HTERT RPE-1 (cell line): ENCODE data around the gene FAM171A2.

Experiments used
- in situ Hi-C: fragments of 300-500 bp; cut with MboI; formaldehyde crosslinking; loops from 4 replicates; pipeline ENCODE4 v1.14.3; 2020; ENCODE audit warnings: low sequenced_read_pairs

The FAM171A2 gene

DNA sequence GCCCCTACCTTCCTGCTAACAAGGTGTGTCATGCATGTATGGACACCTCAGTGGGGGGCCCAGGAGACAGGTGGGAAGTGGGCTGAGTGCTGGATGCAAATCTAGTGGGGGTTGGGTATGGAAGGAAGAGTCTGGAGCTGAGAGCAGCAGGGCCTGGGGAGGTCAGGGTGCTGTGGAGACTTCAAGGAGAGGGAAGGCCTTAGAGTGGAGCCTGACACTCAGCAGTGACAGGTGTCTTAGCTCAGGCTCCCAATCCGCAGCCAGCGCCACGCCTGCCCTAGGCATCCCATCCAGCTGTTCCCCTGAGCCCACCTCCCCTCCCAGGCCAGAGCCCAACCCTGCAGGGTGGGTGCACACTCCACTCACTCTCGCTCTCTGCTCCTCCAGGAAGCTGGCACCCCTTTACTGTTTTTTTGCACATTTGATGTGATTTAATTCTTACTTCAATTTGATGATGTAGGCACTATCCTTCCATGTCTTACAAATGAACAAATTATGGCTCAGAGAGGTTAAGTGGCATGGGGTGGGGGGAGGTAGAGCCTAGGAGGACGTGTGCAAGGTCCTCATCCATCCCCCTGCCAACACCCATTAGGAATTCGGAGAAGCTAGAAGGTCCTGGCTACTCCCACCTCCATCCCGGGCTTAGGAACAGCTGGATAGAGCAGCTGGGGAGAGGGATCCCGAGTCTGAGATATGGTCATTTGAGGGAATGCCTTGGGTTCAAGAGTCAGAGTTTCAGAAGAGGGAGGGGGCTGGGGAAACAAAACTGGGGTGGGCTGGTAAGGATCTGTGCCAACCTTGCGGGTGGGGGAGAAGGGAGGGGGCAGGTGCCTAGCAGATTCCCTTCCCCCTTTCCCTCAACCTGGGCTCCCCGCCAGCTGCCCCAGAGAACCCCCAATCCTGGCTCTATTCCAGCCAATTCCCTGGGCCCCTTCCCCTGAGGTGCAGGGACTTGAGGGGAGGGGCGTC, 2.1 kb downstream of the FAM171A2 start:
- in situ Hi-C loops = no loop called here

DNA sequence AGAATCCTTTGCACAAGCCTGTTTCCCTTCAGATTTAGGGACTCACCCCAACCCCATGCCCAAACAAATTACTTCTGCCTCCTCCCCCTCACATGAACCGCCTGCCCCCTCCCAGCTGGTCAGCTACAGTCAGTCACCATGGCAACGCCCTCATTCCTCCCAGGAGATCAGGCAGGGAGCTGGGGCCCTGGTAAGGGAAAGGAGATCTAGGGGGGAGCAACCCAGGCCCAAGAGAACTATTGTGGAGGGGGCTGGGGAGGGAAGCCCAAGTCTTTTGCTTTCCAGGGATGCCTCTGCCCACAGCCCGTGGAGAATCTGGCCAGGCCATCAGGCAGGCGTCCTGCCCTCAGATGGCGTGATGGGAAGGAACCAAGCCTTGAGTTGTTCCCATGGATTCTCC, 2.8 kb downstream of the FAM171A2 start:
- in situ Hi-C loops = no loop called here

DNA sequence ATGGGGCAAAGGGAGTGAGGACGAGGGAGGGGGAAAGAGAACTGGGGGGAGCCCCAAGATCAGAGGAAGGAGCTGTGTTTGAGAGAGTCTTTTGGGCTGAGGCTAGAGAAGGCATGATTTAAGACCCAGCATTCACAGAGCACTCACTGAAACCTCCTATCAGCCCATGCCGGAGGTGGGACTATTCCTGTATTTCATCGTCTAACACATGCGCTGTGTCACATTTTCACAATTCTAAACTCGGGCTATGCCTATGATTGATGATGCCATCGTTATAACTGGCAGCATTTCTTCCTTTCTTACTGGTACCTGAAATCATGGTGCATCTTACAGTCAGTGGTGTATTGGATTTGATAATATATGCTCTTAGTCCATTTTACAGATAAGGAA, 3.5 kb downstream of the FAM171A2 start:
- in situ Hi-C loops = no loop called here

DNA sequence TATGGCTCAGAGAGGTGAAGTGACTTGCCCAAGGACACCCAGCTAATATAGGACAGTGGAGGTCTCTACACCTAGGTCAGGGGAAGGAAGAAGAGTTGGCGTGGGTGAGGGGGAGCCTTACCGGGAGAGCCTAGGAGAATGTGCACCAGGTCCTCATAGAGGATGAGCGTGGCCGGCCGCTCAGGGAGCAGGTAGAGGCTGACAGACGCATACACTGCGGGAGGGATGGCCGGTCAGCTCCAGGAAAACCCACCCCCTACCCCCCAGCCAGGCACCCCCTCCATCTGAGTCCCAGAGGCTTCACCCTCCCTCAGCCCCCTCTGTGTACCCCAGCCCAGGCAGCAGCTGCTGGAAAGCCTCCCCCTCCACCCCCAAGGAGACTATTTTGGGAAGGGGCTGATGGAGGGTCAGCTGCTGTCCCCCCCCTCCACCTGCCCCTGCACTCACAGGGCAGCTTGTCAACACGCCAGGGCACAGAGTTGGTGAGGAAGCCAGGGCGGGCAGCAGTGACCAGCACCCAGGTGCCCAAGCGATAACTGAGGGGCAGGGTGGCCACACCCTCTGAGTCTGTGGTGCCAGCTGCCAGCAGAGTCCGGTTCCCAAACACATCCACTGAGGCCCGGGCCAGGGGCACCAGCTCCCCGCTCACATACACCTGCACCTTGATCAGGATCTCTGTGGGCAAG, 4.1 kb downstream of the FAM171A2 start:
- in situ Hi-C loops = no loop called here

DNA sequence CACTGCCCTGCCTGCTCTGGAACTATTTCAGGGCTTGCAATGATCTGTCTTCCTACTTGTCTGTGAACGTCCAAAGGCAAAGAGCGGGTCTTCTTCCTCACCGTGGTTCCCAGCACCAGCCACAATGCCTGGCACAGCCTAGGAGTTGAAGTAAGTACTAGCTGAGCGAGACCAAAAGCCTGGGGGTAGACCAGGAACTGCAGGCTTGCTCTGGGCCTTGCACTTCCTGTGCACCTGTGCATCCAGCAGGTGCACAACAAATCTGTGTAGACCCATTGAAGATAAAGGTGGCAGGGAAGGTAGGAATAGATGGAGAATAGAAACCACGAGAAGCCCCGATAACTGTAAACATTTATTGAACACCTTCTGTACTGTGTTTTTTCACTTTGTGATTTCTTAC, 4.6 kb downstream of the FAM171A2 start:
- in situ Hi-C loops = no loop called here

DNA sequence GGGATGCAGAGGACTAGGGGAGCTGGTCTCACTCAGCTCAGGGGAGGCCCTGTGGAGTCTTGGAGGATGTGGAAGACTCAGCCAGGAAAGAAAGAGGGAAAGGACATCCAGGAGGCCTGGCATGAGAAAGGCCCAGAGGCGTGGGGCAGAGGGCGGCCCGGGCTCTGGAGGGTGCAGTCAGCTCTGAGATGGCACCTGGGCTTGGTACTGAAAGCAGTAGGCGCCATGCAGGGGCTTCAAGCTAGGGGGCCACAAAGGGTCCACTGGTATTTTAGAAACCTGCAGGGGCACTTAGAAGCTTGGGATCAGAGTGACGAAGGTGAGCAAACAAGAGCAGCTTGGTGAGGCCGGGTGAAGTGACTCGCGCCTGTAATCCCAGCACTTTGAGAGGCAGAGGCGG, 5.6 kb downstream of the FAM171A2 start:
- in situ Hi-C loops = no loop called here

DNA sequence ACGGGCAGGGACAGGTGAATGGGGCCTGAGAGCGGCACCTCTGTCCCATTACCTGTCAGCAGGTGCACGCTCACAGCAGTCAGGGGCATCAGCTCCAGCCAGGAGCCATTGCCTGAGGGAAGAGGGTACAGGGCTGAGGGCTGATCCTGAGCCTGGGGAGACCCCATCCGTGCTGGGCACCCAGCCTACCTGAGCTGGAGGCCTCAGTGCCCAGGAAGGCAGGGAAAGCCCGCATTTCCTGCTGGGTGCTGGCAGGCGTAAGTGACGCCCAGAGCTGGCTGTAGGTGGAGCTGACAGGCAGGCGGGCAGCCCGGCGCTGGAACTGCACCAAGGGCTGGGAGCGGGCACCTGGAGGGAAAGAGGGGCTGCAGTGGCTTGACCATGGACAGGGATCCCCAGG, 7.4 kb downstream of the FAM171A2 start:
- in situ Hi-C loops = no loop called here

DNA sequence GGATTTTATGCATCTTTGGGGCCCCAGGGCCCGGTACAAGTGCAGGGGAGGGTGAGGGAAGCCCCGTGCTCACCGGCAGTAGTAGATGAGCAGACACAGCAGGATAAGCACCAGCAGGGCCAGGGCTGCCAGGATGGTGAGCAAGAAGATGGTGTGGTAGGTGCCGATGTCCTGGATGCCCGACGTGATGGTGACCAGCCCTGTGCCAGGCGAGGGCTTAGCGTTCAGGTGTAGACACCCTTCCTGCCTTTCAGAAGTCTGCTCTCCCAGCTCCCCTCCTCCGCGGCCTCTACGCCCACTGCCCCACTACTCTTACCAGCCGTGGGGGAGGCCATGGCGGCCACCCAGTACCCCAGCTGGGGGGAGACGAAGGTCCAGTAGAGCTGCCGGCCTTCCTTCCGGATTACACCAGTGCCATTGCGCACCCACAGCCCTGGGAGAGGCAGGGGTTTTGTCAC, 8.0 kb downstream of the FAM171A2 start:
- in situ Hi-C loops = no loop called here

DNA sequence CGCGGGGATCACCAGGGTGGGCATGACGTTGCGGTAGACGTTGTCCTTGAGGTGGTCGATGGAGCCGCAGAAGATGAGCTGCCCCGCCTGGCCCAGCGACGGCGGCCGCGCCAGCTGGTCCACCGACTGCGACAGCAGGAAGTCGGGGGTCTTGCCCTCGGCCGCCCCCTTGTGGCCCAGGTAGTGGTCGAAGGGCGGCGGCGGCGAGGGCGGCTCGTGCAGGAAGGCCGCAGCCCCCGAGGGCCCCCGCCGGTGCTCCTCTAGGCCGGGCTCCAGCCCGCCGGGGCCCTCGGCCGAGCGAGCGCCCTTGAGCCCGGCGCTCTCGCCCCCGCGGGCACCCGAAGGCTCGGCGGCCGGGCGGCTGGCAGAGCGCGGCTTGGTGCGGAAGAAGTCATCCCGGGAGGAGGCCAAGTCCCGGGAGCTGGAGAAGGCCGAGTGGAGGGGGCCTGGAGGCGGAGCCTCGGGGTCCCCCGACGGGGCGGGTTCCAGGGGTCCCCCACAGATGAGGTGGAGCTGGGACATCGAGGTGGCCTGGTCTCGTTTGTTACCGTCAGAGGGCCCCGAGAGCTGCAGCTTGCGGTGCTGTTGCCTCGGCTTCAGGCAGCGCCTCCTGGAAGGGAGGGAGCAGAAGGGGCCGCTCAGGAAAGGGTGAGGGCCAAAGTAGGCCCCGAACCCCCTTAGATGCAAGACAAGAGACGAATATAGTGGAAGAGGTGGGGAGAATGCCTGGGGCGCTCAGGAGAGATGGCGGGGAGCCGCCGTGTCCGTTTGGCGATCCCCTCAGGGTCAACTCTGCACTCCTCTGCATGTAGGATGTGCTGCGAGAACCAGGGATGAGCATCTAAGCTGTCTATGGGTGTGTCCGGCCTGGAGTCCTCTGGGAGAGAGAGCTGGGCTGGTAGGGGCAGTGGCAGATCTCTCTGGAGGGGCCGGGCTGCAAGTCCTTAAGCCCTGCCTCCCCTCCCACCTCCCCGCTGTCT, 8.8 kb downstream of the FAM171A2 start:
- in situ Hi-C loops = no loop called here

DNA sequence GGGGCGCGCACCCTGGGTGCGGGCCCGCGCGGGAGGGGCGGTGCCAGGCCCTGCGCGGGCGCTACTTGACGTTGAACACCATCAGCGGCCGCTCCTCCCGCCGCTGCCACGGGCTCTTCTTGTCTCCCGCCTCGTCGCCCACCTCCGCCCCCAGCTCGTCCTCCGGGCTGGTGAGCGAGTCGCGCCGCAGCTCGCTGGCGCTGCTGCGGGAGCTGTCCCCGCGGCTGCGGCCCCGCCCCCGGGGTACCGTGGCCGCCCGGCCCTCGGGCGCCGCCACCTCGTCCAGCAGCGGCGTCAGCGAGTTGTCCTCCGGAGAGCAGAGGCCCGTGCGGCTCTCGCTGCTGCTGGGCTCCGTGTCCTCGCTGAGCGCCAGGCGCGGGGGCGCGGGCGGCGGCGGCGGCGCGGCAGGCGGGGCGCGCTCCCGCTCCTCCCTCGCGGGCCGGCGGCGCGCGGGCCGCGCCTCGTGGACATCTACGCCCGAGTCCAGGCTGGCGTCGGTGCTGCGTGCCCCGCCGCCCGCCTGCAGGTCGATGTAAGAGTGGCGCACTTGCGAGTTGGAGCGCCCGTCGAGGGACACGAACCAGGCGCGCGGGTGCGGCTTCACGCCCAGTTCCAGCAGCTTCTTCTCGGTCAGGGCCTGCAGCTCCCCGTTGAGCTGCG, 9.9 kb downstream of the FAM171A2 start:
- in situ Hi-C loops = no loop called here

DNA sequence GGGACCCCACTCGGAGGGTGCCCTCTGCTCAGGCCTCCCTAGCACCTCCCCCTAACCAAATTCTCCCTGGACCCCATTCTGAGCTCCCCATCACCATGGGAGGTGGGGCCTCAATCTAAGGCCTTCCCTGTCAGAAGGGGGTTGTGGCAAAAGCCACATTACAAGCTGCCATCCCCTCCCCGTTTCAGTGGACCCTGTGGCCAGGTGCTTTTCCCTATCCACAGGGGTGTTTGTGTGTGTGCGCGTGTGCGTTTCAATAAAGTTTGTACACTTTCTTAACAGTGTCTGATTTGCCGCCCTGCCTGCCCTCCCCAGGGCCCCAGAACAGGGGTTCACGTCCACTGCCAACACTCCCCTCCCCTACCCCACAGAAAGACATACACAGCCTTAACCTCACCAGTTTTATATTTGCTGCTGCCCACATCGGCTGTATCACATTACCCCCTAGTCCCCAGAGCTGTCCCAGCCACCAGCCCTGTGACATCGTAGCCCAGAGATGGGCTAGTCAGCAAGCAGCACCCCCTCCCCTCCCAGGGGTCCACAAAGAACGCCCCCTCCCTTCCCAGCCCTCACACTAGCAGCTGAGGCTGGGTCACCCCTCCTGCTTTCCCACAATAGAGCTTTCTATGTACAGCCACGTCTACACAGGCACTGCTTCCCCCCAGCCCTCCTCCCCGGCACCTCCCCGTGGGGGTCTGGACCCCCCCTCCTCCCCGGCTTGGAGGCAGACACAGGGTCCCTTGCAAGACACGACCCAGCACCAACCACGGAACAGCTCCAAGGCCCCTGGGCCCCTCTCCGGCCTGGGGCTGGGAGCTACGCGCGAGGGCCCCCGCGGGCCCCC, 10.6 kb downstream of the FAM171A2 start:
- in situ Hi-C loops = no loop called here

DNA sequence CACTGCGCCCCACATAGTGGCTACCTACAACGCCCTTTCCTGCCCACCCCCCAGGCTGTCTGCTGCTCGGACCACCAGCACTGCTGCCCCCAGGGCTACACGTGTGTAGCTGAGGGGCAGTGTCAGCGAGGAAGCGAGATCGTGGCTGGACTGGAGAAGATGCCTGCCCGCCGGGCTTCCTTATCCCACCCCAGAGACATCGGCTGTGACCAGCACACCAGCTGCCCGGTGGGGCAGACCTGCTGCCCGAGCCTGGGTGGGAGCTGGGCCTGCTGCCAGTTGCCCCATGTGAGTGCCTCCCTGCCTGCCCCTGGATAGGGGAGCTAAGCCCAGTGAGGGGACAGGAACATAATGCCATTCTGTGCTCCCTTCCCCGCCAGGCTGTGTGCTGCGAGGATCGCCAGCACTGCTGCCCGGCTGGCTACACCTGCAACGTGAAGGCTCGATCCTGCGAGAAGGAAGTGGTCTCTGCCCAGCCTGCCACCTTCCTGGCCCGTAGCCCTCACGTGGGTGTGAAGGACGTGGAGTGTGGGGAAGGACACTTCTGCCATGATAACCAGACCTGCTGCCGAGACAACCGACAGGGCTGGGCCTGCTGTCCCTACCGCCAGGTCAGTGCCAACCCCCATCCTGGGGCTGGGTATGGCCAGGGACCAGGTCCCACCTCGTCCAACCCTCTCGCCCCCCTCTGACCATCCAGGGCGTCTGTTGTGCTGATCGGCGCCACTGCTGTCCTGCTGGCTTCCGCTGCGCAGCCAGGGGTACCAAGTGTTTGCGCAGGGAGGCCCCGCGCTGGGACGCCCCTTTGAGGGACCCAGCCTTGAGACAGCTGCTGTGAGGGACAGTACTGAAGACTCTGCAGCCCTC, 11.5 kb downstream of the FAM171A2 start:
- in situ Hi-C loops = no loop called here

DNA sequence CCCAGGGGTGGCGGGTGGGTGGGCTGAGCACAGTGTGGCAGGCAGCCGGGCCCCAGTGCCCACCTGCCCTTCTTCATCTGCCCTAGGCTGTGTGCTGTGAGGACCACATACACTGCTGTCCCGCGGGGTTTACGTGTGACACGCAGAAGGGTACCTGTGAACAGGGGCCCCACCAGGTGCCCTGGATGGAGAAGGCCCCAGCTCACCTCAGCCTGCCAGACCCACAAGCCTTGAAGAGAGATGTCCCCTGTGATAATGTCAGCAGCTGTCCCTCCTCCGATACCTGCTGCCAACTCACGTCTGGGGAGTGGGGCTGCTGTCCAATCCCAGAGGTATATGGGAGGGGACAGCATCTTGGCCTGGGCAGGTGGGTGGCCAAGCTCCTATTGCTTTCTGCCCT, 12.2 kb downstream of the FAM171A2 start:
- in situ Hi-C loops = no loop called here

DNA sequence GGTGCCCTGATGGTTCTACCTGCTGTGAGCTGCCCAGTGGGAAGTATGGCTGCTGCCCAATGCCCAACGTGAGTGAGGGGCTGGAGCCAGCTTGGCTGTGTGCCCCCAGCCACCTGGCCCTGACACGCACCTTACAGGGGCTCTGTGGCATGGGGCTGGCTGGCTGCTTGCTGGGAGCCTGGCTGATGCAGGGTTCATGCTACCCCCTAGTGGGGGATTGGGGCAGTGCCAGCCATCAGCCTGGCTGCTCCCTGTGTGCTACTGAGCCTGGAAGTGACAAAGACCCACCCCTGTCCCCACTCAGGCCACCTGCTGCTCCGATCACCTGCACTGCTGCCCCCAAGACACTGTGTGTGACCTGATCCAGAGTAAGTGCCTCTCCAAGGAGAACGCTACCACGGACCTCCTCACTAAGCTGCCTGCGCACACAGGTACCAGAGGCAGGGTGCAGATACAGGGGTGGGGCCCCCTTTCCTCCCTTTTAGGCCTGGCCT, 12.9 kb downstream of the FAM171A2 start:
- in situ Hi-C loops = no loop called here

DNA sequence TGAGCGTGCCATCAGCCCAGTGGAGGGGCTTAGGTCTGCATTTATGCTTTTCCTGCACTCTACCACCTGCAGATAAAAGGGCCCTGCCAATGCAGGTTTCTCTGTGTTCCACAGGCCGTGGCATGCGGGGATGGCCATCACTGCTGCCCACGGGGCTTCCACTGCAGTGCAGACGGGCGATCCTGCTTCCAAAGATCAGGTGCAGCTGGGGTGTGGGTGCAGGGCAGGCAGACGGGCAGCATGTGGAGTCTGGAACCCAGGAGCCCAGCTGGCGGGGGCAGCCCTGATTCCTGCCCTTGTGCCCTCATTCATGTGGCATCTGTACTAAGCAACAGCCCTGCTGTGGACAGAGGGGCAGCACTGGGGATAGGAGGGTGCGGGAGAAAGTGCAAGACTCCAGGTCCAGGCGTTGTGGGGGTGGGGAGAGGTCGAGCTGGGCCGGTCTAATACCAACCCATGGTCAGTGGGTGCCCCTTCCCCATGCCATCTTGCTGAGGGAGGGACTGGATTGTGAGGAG, 14.0 kb downstream of the FAM171A2 start:
- in situ Hi-C loops = no loop called here

DNA sequence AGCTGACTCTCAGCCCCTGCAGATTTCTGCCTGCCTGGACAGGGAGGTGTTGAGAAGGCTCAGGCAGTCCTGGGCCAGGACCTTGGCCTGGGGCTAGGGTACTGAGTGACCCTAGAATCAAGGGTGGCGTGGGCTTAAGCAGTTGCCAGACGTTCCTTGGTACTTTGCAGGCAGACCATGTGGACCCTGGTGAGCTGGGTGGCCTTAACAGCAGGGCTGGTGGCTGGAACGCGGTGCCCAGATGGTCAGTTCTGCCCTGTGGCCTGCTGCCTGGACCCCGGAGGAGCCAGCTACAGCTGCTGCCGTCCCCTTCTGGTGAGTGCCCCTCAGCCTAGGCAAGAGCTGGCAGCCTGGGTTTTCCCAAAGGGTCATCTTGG, 14.7 kb downstream of the FAM171A2 start:
- in situ Hi-C loops = no loop called here

DNA sequence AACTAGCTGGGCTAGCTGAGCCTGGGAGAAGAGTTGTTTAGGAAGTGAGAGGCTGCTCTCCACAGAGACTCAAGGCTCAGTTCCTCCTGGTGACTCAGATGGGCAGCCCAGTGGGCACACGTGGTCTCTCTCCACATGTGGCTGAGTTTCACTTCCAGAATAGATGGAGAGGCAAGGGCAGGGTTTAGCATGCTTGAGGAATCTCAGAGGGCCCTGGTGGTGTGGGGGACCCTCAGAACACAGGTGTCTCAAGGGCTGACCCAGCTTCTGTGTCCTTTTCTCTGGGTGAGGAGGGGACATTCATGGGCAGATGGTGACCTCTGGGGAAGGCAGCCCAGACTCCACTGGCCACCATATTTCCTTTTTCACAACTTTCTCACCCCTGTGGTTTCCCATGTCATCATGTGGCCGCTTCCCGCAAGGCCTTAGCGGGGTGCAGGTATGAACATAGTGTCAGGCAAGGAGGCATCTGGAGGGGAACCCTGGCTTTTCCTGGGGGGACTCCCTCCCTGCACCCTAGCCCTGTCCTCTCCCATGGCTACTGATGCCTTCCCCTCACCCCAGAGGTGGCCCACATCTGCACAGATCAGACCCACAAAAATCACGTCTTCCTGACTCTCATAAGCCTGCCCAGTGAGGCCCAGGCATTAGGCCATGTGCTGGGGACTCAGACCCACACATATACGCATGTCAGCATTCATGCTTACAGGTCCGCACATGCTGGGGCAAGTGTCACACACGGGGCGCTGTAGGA, 15.2 kb downstream of the FAM171A2 start:
- in situ Hi-C loops = no loop called here
